Karpas-422 (cell line): ENCODE measurements around the gene FAM81B. TPM values are rescaled to one million over a fixed set of nuclear protein-coding genes. Genes with fewer than 3 reads are reported as not detected.
"Not testable (repeated sequence)": the region's sequence is repeated elsewhere in the genome, so short reads cannot be mapped to it uniquely, and the experiment has no call there.

Experiments
- DNase-seq: peaks from one replicate; pipeline ENCODE4 v3.0.0-alpha.2; 2015
- H2AFZ ChIP-seq: fragments of 200-600 bp; sonication (generic); 2 replicates; pipeline ENCODE4 v1.6.1; 2014; ENCODE audit warnings: antibody characterized with exemption, low read length, mixed read lengths
- H3K27ac ChIP-seq: fragments of 200-600 bp; sonication (generic); 2 replicates; pipeline ENCODE4 v1.5.1; 2014; ENCODE audit warnings: mild to moderate bottlenecking, low read length, moderate library complexity
- H3K27me3 ChIP-seq: fragments of 200-600 bp; sonication (generic); 2 replicates; pipeline ENCODE4 v1.6.1; 2014; ENCODE audit warnings: low read length, mixed read lengths
- H3K36me3 ChIP-seq: fragments of 200-600 bp; sonication (generic); 2 replicates; pipeline ENCODE4 v1.6.1; 2014; ENCODE audit warnings: low read length, mixed read lengths; ENCODE audit not compliant: insufficient read depth
- H3K4me1 ChIP-seq: fragments of 200-600 bp; sonication (generic); 2 replicates; pipeline ENCODE4 v1.6.1; 2014; ENCODE audit warnings: mild to moderate bottlenecking, low read length, mixed read lengths
- H3K4me2 ChIP-seq: fragments of 200-600 bp; sonication (generic); 2 replicates; pipeline ENCODE4 v1.6.1; 2014; ENCODE audit warnings: low read length, low read depth, mild to moderate bottlenecking; ENCODE audit not compliant: poor library complexity, severe bottlenecking
- H3K4me3 ChIP-seq: fragments of 200-600 bp; sonication (generic); 2 replicates; pipeline ENCODE4 v1.5.1; 2014; ENCODE audit warnings: mild to moderate bottlenecking, antibody characterized with exemption, low read length, mixed read lengths
- H3K79me2 ChIP-seq: fragments of 200-600 bp; sonication (generic); 2 replicates; pipeline ENCODE4 v1.6.1; 2014; ENCODE audit warnings: mild to moderate bottlenecking, low read length, mixed read lengths
- H3K9ac ChIP-seq: fragments of 200-600 bp; sonication (generic); 2 replicates; pipeline ENCODE4 v1.6.0; 2014; ENCODE audit warnings: low read length
- H3K9me2 ChIP-seq: fragments of 200-600 bp; sonication (generic), shearing (Covaris generic); replicated peaks from 2 replicates; pipeline ENCODE4 v1.6.0; 2014; ENCODE audit warnings: mild to moderate bottlenecking, low read length, moderate library complexity; ENCODE audit not compliant: insufficient read depth
- H3K9me3 ChIP-seq: fragments of 300-700, 200-600 bp; sonication (generic); 2 replicates; pipeline ENCODE4 v1.6.1; 2014; ENCODE audit warnings: low read length, mixed read lengths
- H4K20me1 ChIP-seq: fragments of 200-600 bp; sonication (generic); 2 replicates; pipeline ENCODE4 v1.6.1; 2014; ENCODE audit warnings: mild to moderate bottlenecking, antibody characterized with exemption, low read length, low read depth; ENCODE audit not compliant: insufficient read depth
- total RNA-seq: library from RNA; depleted of rRNA; stranded (reverse); fragments of >200 nt; shearing (Covaris generic); gene quantifications from 2 replicates; pipeline ENCODE4 v1.2.3, GENCODE V29; 2014; ENCODE audit warnings: low replicate concordance

The FAM81B gene
- total RNA-seq, 1 experiment from 2014 or later: not detected

DNA sequence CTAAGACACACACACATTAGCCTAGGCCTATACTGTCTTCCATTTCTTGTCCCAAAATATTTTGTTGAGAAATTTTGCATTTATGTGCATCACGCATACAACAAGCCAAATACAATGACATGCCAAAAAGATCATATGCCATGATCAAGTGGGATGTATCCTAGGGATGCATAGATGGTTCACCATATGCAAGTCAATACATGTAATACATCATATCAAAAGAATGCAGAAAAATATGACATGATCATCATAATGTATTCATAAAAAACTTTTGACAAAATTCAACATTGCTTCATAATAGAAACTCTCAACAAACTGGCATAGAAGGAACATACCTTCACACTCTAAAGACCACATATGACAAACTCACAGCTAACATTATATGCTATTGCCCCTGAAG, 5.8 kb upstream of the FAM81B start:
- Histone ChIP-seq H3K9me3 (no peaks in the 10 kb centered on the region), H3K36me3 (no peaks in the 10 kb centered on the region), H3K27me3 (no peaks in the 10 kb centered on the region), H3K9me2 (no peaks in the 10 kb centered on the region), H2AFZ (no peak overlapping the region), H3K9ac (no peak overlapping the region), H3K4me3 (no peak overlapping the region), H4K20me1 (no peaks in the 10 kb centered on the region), H3K79me2 (no peaks in the 10 kb centered on the region), H3K4me1 (no peaks in the 10 kb centered on the region), H3K4me2 (no peak overlapping the region), H3K27ac (no peak overlapping the region)
- no peak for DNase-seq

GRCh38 chr5:95391965-95392364, 799 bp downstream of the FAM81B start:
- H3K79me2 ChIP-seq, H3K4me2 ChIP-seq, H3K4me3 ChIP-seq, H2AFZ ChIP-seq, H3K9ac ChIP-seq, H3K36me3 ChIP-seq, DNase-seq, H3K9me2 ChIP-seq, H3K27me3 ChIP-seq, H4K20me1 ChIP-seq, H3K9me3 ChIP-seq, H3K27ac ChIP-seq, H3K4me1 ChIP-seq: not testable (repeated sequence)

- Histone ChIP-seq H3K27ac (no peak overlapping the region), H3K9me3 (no peaks in the 10 kb centered on the region), H3K79me2 (no peaks in the 10 kb centered on the region), H3K9ac (no peak overlapping the region), H3K4me3 (no peak overlapping the region), H3K36me3 (no peaks in the 10 kb centered on the region), H2AFZ (no peak overlapping the region), H3K27me3 (no peaks in the 10 kb centered on the region), H3K4me2 (no peak overlapping the region), H4K20me1 (no peaks in the 10 kb centered on the region), H3K9me2 (no peaks in the 10 kb centered on the region), H3K4me1 (no peaks in the 10 kb centered on the region)
- no peak for DNase-seq
These were observed 1.5 kb downstream of the FAM81B start for GRCh38 chr5:95392593-95393182.

GRCh38 chr5:95393279-95393678, 2.1 kb downstream of the FAM81B start:
- H3K9me3 ChIP-seq: no peaks in the 10 kb centered on the region
- H3K27ac ChIP-seq: no peak overlapping the region
- H3K79me2 ChIP-seq: no peaks in the 10 kb centered on the region
- no peaks in the 10 kb centered on the region for H3K4me1 ChIP-seq
- DNase-seq: no peak
- H3K36me3 ChIP-seq: no peaks in the 10 kb centered on the region
- H3K27me3 ChIP-seq: no peaks in the 10 kb centered on the region
- H4K20me1 ChIP-seq: no peaks in the 10 kb centered on the region
- no peak overlapping the region for H3K9ac ChIP-seq
- no peak overlapping the region for H3K4me2 ChIP-seq
- H3K9me2 ChIP-seq: no peaks in the 10 kb centered on the region
- H3K4me3 ChIP-seq: no peak overlapping the region
- H2AFZ ChIP-seq: no peak overlapping the region

DNA sequence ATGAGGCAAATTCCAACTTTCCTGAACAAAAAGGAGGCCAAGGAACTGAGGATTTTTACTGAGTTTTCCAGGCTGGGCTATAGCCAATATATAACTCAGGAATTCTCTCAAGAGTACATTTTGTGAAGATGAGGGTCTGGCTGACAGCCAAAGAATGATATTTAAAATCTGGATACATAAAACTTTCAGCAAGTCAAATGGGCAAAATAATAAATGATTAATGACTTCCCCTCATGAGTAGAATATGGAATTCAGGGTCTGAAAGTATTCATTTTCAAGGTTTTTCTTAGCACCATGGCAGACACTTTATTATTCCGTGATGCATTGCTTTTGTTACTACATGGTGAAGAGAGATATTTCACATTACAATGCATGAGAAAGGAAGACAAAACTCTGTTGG, 7.8 kb downstream of the FAM81B start:
- DNase-seq: no peak
- Histone ChIP-seq H3K79me2 (no peaks in the 10 kb centered on the region), H3K4me3 (no peak overlapping the region)

DNA sequence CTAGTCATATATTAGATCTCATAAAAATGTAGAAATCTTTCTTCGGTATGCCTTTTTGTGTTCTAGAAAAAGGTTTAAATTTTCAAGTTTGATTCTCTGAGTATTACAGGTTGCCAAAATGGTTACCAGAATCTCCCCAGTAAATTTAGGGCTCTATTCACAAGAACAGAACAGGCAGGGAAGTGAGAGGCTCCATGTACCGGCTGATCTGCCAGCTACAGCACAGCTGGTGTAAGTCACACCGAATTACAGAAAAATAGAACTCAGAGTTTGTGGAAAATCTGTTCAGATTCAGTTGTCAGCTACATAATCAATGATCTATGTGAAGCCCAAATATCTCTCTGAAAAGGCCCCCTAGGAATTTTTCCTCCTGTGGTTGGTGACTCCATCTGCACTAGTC, 10.5 kb downstream of the FAM81B start:
- no peaks in the 10 kb centered on the region for H3K36me3 ChIP-seq
- no peaks in the 10 kb centered on the region for H3K9me2 ChIP-seq
- H3K9ac ChIP-seq: no peak overlapping the region
- no peak for DNase-seq
- peaks cover 1% of the 10 kb centered on the region; the same call in 1 of the 2 replicates for H3K4me1 ChIP-seq
- H2AFZ ChIP-seq: no peak overlapping the region
- H3K27me3 ChIP-seq: no peaks in the 10 kb centered on the region
- no peak overlapping the region for H3K27ac ChIP-seq
- no peaks in the 10 kb centered on the region for H3K9me3 ChIP-seq
- H3K4me3 ChIP-seq: no peak overlapping the region
- H4K20me1 ChIP-seq: no peaks in the 10 kb centered on the region
- no peaks in the 10 kb centered on the region for H3K79me2 ChIP-seq
- H3K4me2 ChIP-seq: no peak overlapping the region

More for the DNA sequence above, 7.8 kb downstream of the FAM81B start:
- Histone ChIP-seq H3K4me2 (no peak overlapping the region), H3K4me1 (no peaks in the 10 kb centered on the region), H3K9ac (no peak overlapping the region), H4K20me1 (no peaks in the 10 kb centered on the region), H3K9me3 (no peaks in the 10 kb centered on the region), H3K27ac (no peak overlapping the region), H3K36me3 (no peaks in the 10 kb centered on the region), H3K9me2 (no peaks in the 10 kb centered on the region), H3K27me3 (no peaks in the 10 kb centered on the region), H2AFZ (no peak overlapping the region)

GRCh38 chr5:95403996-95404395, 12.8 kb downstream of the FAM81B start:
- Histone ChIP-seq H3K9ac (no peak overlapping the region), H3K36me3 (no peaks in the 10 kb centered on the region), H3K9me3 (no peaks in the 10 kb centered on the region), H3K27me3 (no peaks in the 10 kb centered on the region), H3K27ac (no peak overlapping the region), H3K9me2 (no peaks in the 10 kb centered on the region), H4K20me1 (no peaks in the 10 kb centered on the region), H3K4me1 (peaks cover 4% of the 10 kb centered on the region; the same call in 1 of the 2 replicates), H2AFZ (no peak overlapping the region), H3K4me2 (no peak overlapping the region), H3K4me3 (no peak overlapping the region), H3K79me2 (no peaks in the 10 kb centered on the region)
- no peak for DNase-seq

DNA sequence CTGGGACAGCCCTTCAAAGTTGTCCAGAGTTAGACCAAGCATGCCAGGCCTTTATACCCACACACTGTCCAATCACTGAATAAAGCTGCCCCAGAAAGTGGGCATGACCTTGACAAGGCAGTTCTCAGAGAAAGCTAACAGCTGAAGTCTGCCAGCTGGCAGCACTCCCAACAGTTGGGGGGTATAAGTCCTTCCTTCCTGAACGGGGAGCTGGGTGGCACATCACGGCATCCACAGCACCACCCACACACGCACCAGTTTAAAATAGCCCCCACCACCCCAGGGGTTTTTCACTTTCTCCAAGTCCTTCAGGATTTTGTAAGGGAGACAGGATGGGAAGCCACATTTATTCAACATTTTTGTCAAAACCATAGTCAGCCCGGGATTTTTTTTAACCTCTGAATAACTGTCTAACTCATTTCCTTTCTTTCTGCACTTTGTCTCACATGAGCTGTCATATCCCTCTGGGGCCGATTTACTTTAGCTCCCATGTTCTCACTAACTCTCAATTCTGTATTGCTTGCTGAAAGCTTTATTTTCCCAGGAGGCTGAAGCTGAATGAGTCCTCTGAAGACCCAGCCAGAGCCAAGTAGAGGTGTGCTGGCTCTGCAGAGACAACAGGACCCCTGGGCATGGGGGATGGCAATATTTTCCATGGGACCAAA, 15.4 kb downstream of the FAM81B start:
- Histone ChIP-seq H3K36me3 (no peaks in the 10 kb centered on the region), H3K27ac (no peak overlapping the region), H3K4me3 (no peak overlapping the region), H3K9me2 (no peaks in the 10 kb centered on the region), H3K9ac (no peak overlapping the region), H3K9me3 (no peaks in the 10 kb centered on the region), H3K27me3 (no peaks in the 10 kb centered on the region), H2AFZ (no peak overlapping the region), H3K4me2 (no peak overlapping the region), H3K4me1 (peaks cover 4% of the 10 kb centered on the region; the same call in 1 of the 2 replicates), H3K79me2 (no peaks in the 10 kb centered on the region), H4K20me1 (no peaks in the 10 kb centered on the region)
- no peak for DNase-seq
